OCI-LY1 (cell line): Measurements from ENCODE around the gene ELL2.

Experiments used
- H2AFZ ChIP-seq: fragments of 200-600 bp; sonication (generic), shearing (Covaris generic); 2 replicates; pipeline ENCODE4 v1.6.0; 2014; ENCODE audit warnings: antibody characterized with exemption, mild to moderate bottlenecking, low read length
- H3F3A ChIP-seq: fragments of 200-600 bp; sonication (generic), shearing (Covaris generic); 2 replicates; pipeline ENCODE4 v1.6.0; 2014; ENCODE audit warnings: mild to moderate bottlenecking, antibody characterized with exemption, low read length, moderate library complexity; ENCODE audit not compliant: insufficient read depth
- H3K27ac ChIP-seq: fragments of 200-600 bp; sonication (generic); 2 replicates; pipeline ENCODE4 v1.5.1; 2014; ENCODE audit warnings: low read length, mixed run types, mild to moderate bottlenecking, low read depth; ENCODE audit not compliant: poor library complexity, severe bottlenecking
- H3K27me3 ChIP-seq: fragments of 200-600 bp; sonication (generic); 2 replicates; pipeline ENCODE4 v1.6.0; 2014; ENCODE audit warnings: antibody characterized with exemption, mild to moderate bottlenecking, low read length, moderate library complexity; ENCODE audit not compliant: insufficient read depth
- H3K36me3 ChIP-seq: fragments of 200-600 bp; sonication (generic); 2 replicates; pipeline ENCODE4 v1.6.1; 2014; ENCODE audit warnings: mild to moderate bottlenecking, antibody characterized with exemption, low read length, moderate library complexity, mixed read lengths; ENCODE audit not compliant: insufficient read depth
- H3K4me1 ChIP-seq: fragments of 200-600 bp; sonication (generic); 2 replicates; pipeline ENCODE4 v1.5.1; 2014; ENCODE audit warnings: mild to moderate bottlenecking, low read length, moderate library complexity; ENCODE audit not compliant: insufficient read depth, severe bottlenecking
- H3K4me2 ChIP-seq: fragments of 200-600 bp; sonication (generic), shearing (Covaris generic); 2 replicates; pipeline ENCODE4 v1.6.1; 2014; ENCODE audit warnings: low read length
- H3K4me3 ChIP-seq: fragments of 200-600 bp; sonication (generic); 2 replicates; pipeline ENCODE4 v1.5.1; 2014; ENCODE audit warnings: low read length, low read depth, mild to moderate bottlenecking, mixed read lengths; ENCODE audit not compliant: poor library complexity, severe bottlenecking
- H3K79me2 ChIP-seq: fragments of 200-600 bp; shearing (Covaris generic); 2 replicates; pipeline ENCODE4 v1.6.1; 2016; ENCODE audit warnings: mixed run types, low read length, mixed read lengths; ENCODE audit not compliant: insufficient read depth
- H3K9ac ChIP-seq: fragments of 200-600 bp; sonication (generic), shearing (Covaris generic); 2 replicates; pipeline ENCODE4 v1.6.1; 2014; ENCODE audit warnings: mild to moderate bottlenecking, low read length, mixed read lengths
- H3K9me2 ChIP-seq: fragments of 200-600 bp; sonication (generic), shearing (Covaris generic); 2 replicates; pipeline ENCODE4 v1.6.1; 2014; ENCODE audit warnings: low read depth, mild to moderate bottlenecking, low read length, mixed read lengths
- H3K9me3 ChIP-seq: fragments of 200-600 bp; shearing (Covaris generic); 2 replicates; pipeline ENCODE4 v1.6.1; 2014; ENCODE audit warnings: low read length, mixed read lengths
- H4K20me1 ChIP-seq: fragments of 200-600 bp; sonication (generic), shearing (Covaris generic); 2 replicates; pipeline ENCODE4 v1.6.0; 2016; ENCODE audit warnings: mild to moderate bottlenecking, low read length; ENCODE audit not compliant: insufficient read depth
- CTCF ChIP-seq: fragments of 200-600 bp; sonication (generic), shearing (Covaris generic); IDR thresholded peaks from 2 replicates; pipeline ENCODE4 v1.5.1; 2017; ENCODE audit warnings: mild to moderate bottlenecking, antibody characterized with exemption, low read length, moderate library complexity, mixed read lengths
- EZH2 ChIP-seq: fragments of 200-600 bp; sonication (generic), shearing (Covaris generic); IDR thresholded peaks from 2 replicates; pipeline ENCODE4 v1.8.0; 2017; ENCODE audit warnings: borderline replicate concordance, mixed run types, mild to moderate bottlenecking, antibody characterized with exemption, low read length, moderate library complexity, mixed read lengths

ELL2 gene

GRCh38 chr5:95973793-95974325 lies 12.2 kb upstream of the ELL2 start:
- H3K79me2 ChIP-seq: no peaks in the 10 kb centered on the region
- H3K4me1 ChIP-seq: no peaks in the 10 kb centered on the region
- H2AFZ ChIP-seq: no peak overlapping the region
- TF ChIP-seq EZH2: no peak
- TF ChIP-seq CTCF: no peak
- no peak overlapping the region for H3K4me3 ChIP-seq
- H3K9me2 ChIP-seq: no peaks in the 10 kb centered on the region
- no peaks in the 10 kb centered on the region for H4K20me1 ChIP-seq
- no peak overlapping the region for H3K27ac ChIP-seq
- H3K4me2 ChIP-seq: no peak overlapping the region
- H3K36me3 ChIP-seq: no peaks in the 10 kb centered on the region
- no peaks in the 10 kb centered on the region for H3K9me3 ChIP-seq
- H3F3A ChIP-seq: no peaks in the 10 kb centered on the region
- H3K27me3 ChIP-seq: no peaks in the 10 kb centered on the region
- H3K9ac ChIP-seq: no peak overlapping the region

GRCh38 chr5:95972196-95972595 lies 10.5 kb upstream of the ELL2 start:
- no peak overlapping the region for H2AFZ ChIP-seq
- H3K4me1 ChIP-seq: no peaks in the 10 kb centered on the region
- H3K9me3 ChIP-seq: no peaks in the 10 kb centered on the region
- H3K36me3 ChIP-seq: no peaks in the 10 kb centered on the region
- H3K9ac ChIP-seq: no peak overlapping the region
- TF ChIP-seq CTCF: no peak
- TF ChIP-seq EZH2: no peak
- no peak overlapping the region for H3K4me2 ChIP-seq
- H3K27me3 ChIP-seq: no peaks in the 10 kb centered on the region
- no peaks in the 10 kb centered on the region for H4K20me1 ChIP-seq
- H3K79me2 ChIP-seq: no peaks in the 10 kb centered on the region
- no peak overlapping the region for H3K27ac ChIP-seq
- no peak overlapping the region for H3K4me3 ChIP-seq
- no peaks in the 10 kb centered on the region for H3F3A ChIP-seq
- H3K9me2 ChIP-seq: no peaks in the 10 kb centered on the region

- no peaks in the 10 kb centered on the region for H3K9me2 ChIP-seq
- H3K27ac ChIP-seq: no peak overlapping the region
- no peaks in the 10 kb centered on the region for H3K9me3 ChIP-seq
- H3K9ac ChIP-seq: no peak overlapping the region
- no peaks in the 10 kb centered on the region for H3K27me3 ChIP-seq
- no peak overlapping the region for H3K4me2 ChIP-seq
- H3K4me3 ChIP-seq: no peak overlapping the region
- no peaks in the 10 kb centered on the region for H3K4me1 ChIP-seq
- H2AFZ ChIP-seq: no peak overlapping the region
- TF ChIP-seq EZH2: no peak
- TF ChIP-seq CTCF: no peak
- no peaks in the 10 kb centered on the region for H3F3A ChIP-seq
- no peaks in the 10 kb centered on the region for H4K20me1 ChIP-seq
- H3K36me3 ChIP-seq: no peaks in the 10 kb centered on the region
- H3K79me2 ChIP-seq: no peaks in the 10 kb centered on the region
These were observed 8.7 kb upstream of the ELL2 start for GRCh38 chr5:95970359-95970704.
